Stomach (tissue), 4 donors: ENCODE results near the gene STX2.

Source experiments
- POLR2AphosphoS5 ChIP-seq, 3 donors: sonication (generic); formaldehyde crosslinking; IDR thresholded peaks; one replicate each; pipeline ENCODE4 v1.6.1; 2016; ENCODE audit warnings: antibody characterized with exemption in 3 of 3
- TF ChIP-seq, protein P1 (sequence below), 7 experiments: fragments of 450-650 bp in 4 of 7; fragments of 200-600 bp in 3 of 7; sonication (generic) in 3 of 7; IDR thresholded peaks; one replicate each; pipeline ENCODE4 v1.5.1; 2016 to 2019; ENCODE audit warnings: antibody characterized with exemption in 7 of 7, control low read depth in 2 of 7, mild to moderate bottlenecking in 1 of 7

- no peak for TF ChIP-seq POLR2AphosphoS5 (IDR thresholded peaks at IDR 0.05)
- TF ChIP-seq, protein P1, sequence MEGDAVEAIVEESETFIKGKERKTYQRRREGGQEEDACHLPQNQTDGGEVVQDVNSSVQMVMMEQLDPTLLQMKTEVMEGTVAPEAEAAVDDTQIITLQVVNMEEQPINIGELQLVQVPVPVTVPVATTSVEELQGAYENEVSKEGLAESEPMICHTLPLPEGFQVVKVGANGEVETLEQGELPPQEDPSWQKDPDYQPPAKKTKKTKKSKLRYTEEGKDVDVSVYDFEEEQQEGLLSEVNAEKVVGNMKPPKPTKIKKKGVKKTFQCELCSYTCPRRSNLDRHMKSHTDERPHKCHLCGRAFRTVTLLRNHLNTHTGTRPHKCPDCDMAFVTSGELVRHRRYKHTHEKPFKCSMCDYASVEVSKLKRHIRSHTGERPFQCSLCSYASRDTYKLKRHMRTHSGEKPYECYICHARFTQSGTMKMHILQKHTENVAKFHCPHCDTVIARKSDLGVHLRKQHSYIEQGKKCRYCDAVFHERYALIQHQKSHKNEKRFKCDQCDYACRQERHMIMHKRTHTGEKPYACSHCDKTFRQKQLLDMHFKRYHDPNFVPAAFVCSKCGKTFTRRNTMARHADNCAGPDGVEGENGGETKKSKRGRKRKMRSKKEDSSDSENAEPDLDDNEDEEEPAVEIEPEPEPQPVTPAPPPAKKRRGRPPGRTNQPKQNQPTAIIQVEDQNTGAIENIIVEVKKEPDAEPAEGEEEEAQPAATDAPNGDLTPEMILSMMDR (IDR thresholded peaks at IDR 0.05): no peak
Observed at GRCh38 chr12:130764073-130764472, 75.0 kb downstream of the STX2 start.
